Lower leg skin (tissue), 4 donors: ENCODE results near the gene HDAC4. TPM values are rescaled to one million over a fixed set of nuclear protein-coding genes. Genes with fewer than 3 reads are reported as not detected.

Source experiments
- DNase-seq, 2 donors: peaks; one replicate each; pipeline ENCODE4 v3.0.0-alpha.2; 2019; ENCODE audit warnings: low spot score in 2 of 2
- H3K4me3 ChIP-seq: fragments of 200-600 bp; sonication (generic); 2 replicates; pipeline ENCODE4 v1.5.1; 2017; ENCODE audit warnings: mild to moderate bottlenecking, low read depth; ENCODE audit not compliant: poor library complexity, severe bottlenecking
- CTCF ChIP-seq, 3 donors: fragments of 450-650 bp; IDR thresholded peaks; one replicate each; pipeline ENCODE4 v1.5.1; 2016; ENCODE audit warnings: antibody characterized with exemption in 3 of 3, mild to moderate bottlenecking in 3 of 3, moderate library complexity in 2 of 3
- POLR2A ChIP-seq, 2 donors: fragments of 450-650 bp; IDR thresholded peaks; one replicate each; pipeline ENCODE4 v1.6.1; 2016 to 2017; ENCODE audit warnings: antibody characterized with exemption in 2 of 2, mild to moderate bottlenecking in 1 of 2, moderate library complexity in 1 of 2
- WGBS, 2 donors: methylation state at CpG; one replicate each; pipeline ENCODE4 v1.1.5; 2018; 5-methylcytosine and 5-hydroxymethylcytosine counted together
- intact Hi-C: fragments of 100-400 bp; cut with DNase I; formaldehyde crosslinking; loops from one replicate; pipeline ENCODE4 v1.15.0; 2023; ENCODE audit warnings: low total_unique reads
- total RNA-seq, 4 donors: library from RNA; depleted of rRNA; stranded (reverse); fragments of >200 nt; gene quantifications; one replicate each; pipeline ENCODE4 v1.1.0, GENCODE V29; 2016

The HDAC4 gene
- total RNA-seq, 4 donors from 2014 or later = 27.4 to 85.5 (median 57.9) TPM

DNA sequence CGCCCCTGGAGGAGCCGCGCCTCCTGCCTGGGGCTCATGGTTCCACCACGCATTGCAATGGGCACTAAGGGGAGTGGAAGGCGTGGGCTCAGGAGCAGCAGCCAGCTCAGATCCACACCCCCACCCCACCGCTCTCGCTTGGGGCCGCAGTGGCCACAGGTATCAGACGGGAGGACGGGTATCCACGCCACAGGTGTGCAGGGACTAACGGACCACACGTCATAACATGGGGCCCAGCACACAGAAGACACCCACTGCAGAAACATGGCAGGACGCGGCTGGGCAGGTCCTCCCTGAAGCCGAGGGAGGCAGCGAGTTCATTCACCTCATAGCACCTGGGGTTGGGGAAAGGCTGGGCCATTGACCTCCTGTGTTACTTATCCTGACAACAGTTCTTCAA lies 13.0 kb downstream of the HDAC4 start:
- TF ChIP-seq CTCF (IDR thresholded peaks at IDR 0.05) (no peak), POLR2A (IDR thresholded peaks at IDR 0.05) (no peak)

GRCh38 chr2:239386872-239387445 lies 13.9 kb downstream of the HDAC4 start:
- TF ChIP-seq CTCF (IDR thresholded peaks at IDR 0.05) (no peak), POLR2A (IDR thresholded peaks at IDR 0.05) (no peak)
- 90 to 92% methylated on average over 22 of the region's 22 CpGs for WGBS, 2 donors
- H3K4me3 ChIP-seq = no peak overlapping the region
- intact Hi-C loops = no loop called here
- no peak for DNase-seq

More for the DNA sequence above, 13.0 kb downstream of the HDAC4 start:
- no peak overlapping the region for H3K4me3 ChIP-seq
- 86 to 88% methylated on average over 16 to 17 of the region's 17 CpGs for WGBS, 2 donors
- no peak for DNase-seq
- intact Hi-C loops = no loop called here

DNA sequence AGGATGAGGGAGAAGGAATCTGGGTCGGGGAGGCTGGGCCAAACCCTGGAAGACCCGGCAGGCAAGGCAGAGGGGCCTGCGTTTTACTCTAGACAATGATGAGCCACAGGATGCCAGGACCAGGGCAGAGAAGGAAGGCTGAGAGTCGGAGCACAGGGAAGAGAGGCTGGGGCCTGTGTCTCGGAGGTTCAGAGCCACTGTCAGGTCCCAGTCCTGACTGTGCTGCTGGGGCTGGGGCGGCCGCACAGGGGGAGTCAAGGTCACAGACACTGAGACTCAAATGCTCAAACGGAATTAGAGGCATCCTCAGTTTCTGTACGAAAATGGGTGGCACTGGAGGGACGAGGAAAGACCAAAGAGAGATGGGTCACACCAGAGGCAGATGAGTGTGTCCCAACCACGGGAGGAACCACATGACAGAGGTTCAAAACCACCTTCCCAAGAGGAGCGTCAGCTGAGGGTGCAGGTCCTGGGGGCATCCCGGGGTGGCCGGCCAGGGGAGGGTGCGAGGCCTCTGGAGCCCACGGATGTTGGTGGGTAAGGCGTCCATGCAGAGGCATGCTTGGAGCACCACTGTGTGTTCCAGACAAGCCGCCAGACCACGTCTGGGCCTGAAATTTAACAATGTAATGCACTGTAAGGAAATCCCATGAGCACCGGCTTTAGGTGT lies 14.7 kb downstream of the HDAC4 start:
- no peak overlapping the region for H3K4me3 ChIP-seq
- no peak for DNase-seq
- intact Hi-C loops = no loop called here
- 89 to 91% methylated on average over 20 of the region's 20 CpGs for WGBS, 2 donors
- no peak for TF ChIP-seq POLR2A (IDR thresholded peaks at IDR 0.05)
- TF ChIP-seq CTCF (IDR thresholded peaks at IDR 0.05) = no peak

DNA sequence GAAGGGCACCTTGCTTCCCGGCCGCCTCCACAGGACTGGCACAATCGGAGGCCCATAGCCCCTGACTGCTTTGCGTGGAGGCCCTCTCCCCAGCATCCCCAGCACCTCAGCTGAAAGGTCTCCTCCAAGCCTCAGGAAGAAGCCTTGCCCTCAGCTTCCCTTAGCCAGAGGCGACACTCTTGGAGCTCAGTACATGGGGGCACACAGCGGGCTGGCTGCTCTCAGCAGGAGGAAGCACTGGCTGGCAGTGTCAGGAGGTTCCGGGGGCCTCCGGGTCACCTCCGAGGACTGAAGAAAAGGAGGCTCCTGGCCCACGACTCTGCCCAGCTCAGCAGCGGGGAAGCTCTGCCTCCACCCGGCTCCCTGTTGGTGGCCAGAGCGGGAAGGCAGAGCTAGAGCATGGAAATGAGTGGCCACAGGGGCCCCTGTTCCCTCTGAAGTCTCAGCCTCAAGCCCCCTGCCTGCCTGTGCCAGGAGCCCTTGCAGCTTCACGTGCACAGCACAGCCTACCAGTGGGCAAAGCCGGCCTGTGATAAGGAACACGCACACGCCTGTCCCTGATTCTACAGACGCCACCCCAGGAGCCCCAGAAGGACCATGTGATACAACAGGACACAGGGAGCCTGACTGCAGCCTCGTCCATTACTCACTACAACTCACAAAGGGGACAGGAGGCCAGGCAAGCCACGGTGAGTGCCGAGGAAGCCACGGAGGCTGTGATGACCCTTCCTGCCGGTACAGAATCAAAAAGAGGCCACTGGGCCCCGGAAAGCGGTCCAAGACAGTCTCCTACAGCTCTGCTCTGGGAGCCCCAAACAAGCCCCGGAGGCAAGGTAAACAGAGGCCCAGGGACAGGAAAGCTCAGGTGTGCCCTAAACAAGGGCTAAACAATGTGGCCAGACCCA lies 15.5 kb downstream of the HDAC4 start:
- 94 to 95% methylated on average over 25 to 26 of the region's 26 CpGs for WGBS, 2 donors
- DNase-seq = no peak
- TF ChIP-seq POLR2A (IDR thresholded peaks at IDR 0.05) (no peak), CTCF (IDR thresholded peaks at IDR 0.05) (no peak)
- intact Hi-C loops = no loop called here
- H3K4me3 ChIP-seq = no peak overlapping the region

- WGBS, 2 donors = 94 to 95% methylated on average over 17 of the region's 17 CpGs
- H3K4me3 ChIP-seq = no peak overlapping the region
- DNase-seq = no peak
- intact Hi-C loops = loop anchor here (5.0 kb wide), 1 partner anchor 761 kb away; no protein-coding TSS in a partner anchor
- TF ChIP-seq CTCF (IDR thresholded peaks at IDR 0.05) (no peak), POLR2A (IDR thresholded peaks at IDR 0.05) (no peak)
Observed at GRCh38 chr2:239383759-239384156, 17.1 kb downstream of the HDAC4 start.
